Measurements from ENCODE around the gene CIART.
"Not testable (repeated sequence)": the region's sequence is repeated elsewhere in the genome, so short reads cannot be mapped to it uniquely, and the experiment has no call there.

Gene CIART

DNA sequence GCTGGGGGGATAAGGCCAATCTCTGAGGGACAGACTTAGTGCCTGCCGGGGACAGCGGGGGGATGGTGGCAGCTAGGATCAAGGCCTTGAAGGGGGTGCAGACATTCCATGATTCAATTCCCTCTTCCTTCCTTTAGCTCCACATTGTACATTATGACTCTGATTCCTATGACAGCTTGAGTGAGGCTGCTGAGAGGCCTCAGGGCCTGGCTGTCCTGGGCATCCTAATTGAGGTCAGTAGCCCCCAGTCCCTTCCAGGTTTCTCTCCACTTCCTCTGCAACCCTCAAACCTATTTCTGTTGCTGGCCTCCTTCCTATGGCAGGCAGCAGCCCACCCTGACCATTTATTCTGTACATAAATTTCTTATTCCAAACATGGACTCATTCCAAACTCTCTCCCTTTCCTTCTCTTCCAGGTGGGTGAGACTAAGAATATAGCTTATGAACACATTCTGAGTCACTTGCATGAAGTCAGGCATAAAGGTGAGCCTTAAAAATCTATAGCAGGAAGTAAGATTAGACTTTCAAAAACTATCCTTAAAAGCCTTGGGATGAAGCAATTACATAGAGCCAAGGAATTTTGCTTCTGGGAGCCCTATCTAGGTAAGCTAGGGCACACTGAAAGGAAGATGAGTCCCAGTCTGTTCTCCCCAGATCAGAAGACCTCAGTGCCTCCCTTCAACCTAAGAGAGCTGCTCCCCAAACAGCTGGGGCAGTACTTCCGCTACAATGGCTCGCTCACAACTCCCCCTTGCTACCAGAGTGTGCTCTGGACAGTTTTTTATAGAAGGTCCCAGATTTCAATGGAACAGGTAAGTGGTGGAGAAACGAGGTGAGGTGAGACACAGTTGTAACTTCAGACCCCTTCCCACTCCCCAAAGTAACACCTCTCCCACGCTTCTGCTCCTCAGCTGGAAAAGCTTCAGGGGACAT is 19.7 kb upstream of the CIART start:
- DNase-seq: no peak

DNA sequence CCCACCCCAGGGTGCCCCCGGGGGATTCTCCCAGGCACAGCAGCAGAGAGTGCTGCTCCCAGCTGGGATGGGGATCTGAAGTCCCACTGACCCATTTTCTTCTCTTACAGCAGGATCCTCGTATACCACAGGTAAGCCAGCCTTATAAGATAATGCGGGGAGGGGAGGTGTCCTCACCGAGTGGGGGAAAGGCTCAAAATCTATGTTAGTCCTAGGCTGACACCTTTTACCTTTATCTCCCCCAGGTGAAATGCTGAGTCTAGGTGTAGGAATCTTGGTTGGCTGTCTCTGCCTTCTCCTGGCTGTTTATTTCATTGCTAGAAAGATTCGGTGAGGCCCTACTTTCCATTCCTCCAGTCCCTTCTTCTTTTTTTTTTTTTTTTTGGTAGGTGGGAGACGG is 18.8 kb upstream of the CIART start:
- no peak for DNase-seq

DNA sequence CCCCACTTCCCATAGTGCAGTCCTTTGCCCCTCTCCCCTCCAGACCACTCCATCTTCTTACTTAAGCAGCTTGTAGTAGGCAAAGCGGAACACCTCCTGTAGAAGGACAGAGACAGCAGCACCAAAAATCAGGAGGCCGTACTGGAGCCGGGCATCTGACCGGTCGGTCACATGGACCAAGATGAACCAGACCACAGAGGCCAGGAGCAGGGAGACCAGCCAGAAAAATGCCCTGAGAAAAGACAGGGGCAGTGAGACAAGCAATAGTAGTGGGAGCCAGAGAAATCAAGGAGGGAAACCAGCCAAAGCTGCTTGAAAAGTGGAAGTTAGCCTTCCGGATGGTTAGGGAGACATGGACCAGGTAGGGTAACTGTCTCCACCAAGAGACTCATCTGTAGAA is 14.5 kb upstream of the CIART start:
- DNase-seq: no peak

- DNase-seq: peak in 1 of 2 experiments; percentile 58
Observed at GRCh38 chr1:150268340-150268704, 14.0 kb upstream of the CIART start.

- peak; percentile 98 to 100 for DNase-seq
Observed at GRCh38 chr1:150268705-150269403, 13.5 kb upstream of the CIART start, which contains the start of gene APH1A. Gene APH1A, minus strand, starts transcription at chr1:150269016. Its CDS starts 206 bp downstream, at chr1:150268810.

GRCh38 chr1:150269451-150269850 is 12.9 kb upstream of the CIART start:
- DNase-seq: no peak

DNA sequence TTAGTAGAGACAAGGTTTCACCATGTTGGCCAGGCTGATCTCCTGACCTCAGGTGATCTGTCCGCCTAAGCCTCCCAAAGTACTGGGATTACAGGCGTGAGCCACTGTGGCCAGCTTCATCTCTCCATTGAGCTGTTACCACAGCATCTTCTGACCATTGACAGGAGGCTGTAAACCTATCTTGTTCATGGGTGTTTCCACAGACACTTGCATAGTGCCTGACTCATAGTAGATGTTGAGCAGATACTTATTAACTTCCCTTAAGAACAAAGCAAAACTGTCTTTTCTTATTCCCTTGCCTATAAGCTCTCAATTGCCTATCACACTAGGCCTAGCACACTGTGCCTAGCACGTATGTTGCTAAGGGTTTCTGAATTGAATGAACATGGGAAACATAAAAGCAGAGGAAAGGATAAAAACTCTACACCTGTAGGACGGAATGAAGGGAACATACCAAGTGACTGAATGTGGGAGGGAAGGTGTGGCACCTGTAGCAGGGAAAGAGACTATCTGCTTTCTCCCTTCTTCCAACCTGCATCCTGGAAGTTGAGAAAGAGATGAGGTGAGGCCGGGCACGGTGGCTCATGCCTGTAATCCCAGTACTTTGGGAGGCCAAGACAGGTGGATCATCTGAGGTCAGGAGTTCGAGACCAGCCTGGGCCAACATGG is 10.9 kb upstream of the CIART start:
- DNase-seq: no peak

GRCh38 chr1:150273311-150273710 is 9.0 kb upstream of the CIART start:
- no peak for DNase-seq

DNA sequence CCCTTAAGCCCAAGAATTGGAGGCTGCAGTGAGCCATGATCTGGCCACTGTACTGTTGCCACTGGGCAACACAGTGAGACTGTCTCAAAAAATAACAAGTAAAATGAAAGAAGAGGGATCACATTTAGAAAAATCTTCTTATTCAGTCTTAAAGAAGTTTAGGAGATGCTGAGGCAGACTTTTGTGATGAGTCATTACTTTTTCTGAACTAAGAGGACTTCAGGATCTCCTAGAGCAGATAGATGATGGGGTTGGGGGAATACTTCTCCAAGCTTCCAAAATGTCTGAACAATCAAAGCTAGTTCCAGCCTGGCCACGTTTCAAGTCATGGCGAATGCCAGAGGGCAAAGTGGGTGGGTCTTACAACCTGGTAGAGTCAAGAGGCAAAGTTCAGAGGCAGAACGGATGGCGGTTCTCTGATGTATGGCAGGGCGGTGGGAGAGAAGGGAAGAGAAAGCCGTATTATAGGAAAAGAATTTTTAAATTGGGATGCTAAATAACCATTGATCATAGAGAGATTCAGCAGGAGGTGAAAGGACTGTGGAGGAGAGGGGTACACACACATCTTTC is 2.1 kb upstream of the CIART start:
- no peak for DNase-seq

- peak; percentile 75 to 94 for DNase-seq
Observed at GRCh38 chr1:150281221-150281757, 1.1 kb upstream of the CIART start.

GRCh38 chr1:150282558-150282958 is 204 bp downstream of the CIART start:
- peak in 1 of 2 experiments; percentile 98 for DNase-seq

GRCh38 chr1:150283260-150283659 is 906 bp downstream of the CIART start:
- peak in 1 of 2 experiments; percentile 46 for DNase-seq

GRCh38 chr1:150288382-150288781 is 6.0 kb downstream of the CIART start:
- no peak for DNase-seq

DNA sequence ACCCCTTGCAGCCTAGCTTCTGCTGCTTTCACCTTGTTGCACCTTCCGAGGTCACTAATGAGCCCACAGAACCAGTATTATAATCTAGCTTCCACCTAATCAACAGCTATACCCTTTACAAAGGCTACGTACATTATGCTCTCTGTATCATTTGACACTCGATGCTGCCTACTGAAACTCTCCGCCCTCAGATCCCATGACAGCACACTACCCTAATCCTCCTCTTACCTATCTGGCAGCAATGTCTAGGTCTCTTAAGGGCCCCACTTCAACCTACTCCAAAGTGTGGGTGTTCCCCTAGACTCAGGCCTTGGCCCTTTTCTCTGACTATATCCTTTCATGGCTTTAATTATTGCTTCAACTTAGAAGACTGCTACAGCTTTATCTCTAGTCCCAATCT is 6.5 kb downstream of the CIART start:
- peak; percentile 76 to 79 for DNase-seq

DNA sequence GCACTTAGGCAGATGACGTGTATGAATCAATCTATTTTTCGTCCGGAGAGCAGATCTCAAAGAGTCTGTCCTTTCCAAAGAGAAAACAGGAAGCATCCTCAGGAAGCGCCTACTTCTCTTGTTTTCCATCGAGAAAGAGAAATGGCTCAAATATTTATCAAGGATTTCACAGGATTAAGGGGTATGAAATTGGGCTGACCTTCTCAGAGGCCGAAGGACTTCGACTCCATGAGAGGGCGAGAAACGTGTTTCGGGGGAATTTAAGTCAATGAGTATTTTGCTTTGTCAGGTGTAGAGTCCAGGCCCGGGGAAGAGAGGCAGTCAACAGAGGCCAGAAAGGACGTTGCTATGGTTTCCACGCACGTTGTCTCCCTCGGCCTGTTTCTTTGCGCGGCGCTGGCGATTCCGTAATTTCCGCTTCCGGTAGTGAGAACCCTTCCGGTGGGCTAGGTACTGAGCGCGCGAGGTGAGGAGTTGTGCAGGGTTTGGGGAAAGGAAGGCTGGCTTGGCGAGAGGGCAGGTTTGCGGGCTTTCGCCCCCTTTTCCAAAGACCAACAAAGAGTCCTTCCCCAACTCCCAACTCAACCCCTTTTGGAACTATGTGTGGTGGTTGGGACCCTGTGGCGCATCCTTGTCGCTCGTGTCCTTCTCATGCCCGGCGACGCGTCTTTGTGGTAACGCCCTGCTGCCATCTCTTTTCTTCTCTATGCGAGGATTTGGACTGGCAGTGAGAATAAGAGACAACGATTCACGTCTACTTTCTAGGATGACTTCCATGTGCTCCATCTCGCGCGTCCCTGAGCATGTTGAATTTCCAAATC is 11.3 kb downstream of the CIART start, which contains the start of gene MRPS21:
Gene MRPS21 (plus strand): TSS at position 429 of the 821 bp plus-strand sequence. CDS start 506 bp downstream, outside the sequence.
- peak; percentile 98 to 99 for DNase-seq

GRCh38 chr1:150295476-150295875 is 13.1 kb downstream of the CIART start:
- DNase-seq: no peak

DNA sequence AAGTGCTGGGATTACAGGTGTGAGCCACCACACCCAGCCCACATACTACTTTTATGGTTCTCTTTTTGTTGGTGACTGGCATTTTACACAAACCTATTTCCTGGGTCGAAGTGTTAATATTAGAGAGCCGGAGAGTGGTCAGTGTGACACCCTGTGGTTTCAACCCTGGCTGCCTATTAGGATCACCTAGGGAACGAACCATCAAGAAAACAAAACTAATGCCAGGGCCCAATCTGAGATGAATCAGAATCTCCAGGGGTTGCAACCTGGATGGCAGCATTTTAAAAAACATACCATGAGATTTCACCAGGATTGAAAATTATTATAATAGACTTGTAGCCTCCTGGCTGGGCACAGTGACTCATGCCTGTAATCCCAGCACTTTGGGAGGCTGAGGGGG is 17.4 kb downstream of the CIART start:
- DNase-seq: no peak

- peak; percentile 99 to 100 for DNase-seq
Observed at GRCh38 chr1:150302338-150302737, 20.0 kb downstream of the CIART start.

- DNase-seq: no peak
Observed at GRCh38 chr1:150302902-150303301, 20.5 kb downstream of the CIART start.

GRCh38 chr1:150308585-150308984 is 26.2 kb downstream of the CIART start:
- not testable (repeated sequence) for DNase-seq

DNA sequence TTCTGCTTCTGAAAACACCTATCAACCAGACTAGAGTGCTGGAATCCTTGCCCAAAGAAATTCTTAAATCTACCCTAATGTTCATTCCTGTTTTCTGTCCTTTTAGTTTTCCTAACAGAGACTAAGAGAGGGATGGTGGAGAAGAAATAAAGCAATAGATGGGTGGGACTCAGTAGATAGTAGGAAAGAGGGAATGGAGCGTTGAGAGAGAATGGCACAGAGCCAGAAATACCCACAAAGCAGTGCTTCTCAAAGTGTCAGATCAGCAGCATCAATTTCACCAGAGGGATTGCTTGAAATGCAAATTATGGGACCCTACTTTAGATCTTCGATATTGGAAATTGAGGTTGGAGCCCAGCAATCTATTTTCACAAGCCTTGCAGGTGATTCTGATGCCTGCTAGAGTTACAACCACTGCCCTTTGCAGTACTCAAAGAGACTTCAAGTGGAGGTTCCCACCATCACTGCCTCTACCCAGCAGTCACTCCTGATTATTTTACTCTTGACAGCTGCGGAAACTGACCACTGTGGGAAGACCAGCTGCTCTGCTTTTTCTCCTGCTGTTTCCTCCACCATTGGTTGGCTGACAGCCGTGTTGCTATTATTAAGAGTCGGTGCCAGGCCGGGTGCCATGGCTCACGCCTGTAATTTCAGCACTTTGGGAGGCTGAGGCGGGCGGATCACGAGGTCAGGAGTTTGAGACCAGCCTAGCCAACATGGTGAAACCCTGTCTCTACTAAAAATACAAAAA is 27.6 kb downstream of the CIART start:
- no peak for DNase-seq
